Brain microvascular endothelial cell (primary cell): ENCODE data around the gene DYSF.

Experiments used
- DNase-seq: peaks from one replicate; pipeline ENCODE4 v3.0.0-alpha.2; 2020
- H3K27ac ChIP-seq: fragments of 250-450 bp; sonication (Bioruptor Pico); 2 replicates; pipeline ENCODE4 v1.5.1; 2020; ENCODE audit warnings: mild to moderate bottlenecking, moderate library complexity
- H3K27me3 ChIP-seq: fragments of 250-450 bp; sonication (Bioruptor Pico); replicated peaks from 2 replicates; pipeline ENCODE4 v1.5.1; 2020; ENCODE audit warnings: mild to moderate bottlenecking
- H3K36me3 ChIP-seq: fragments of 250-450 bp; sonication (Bioruptor Pico); replicated peaks from 2 replicates; pipeline ENCODE4 v1.5.1; 2020; ENCODE audit warnings: mild to moderate bottlenecking
- H3K4me3 ChIP-seq: 2 replicates; pipeline ENCODE4 v1.5.1; 2011; ENCODE audit warnings: low read depth, mild to moderate bottlenecking, control low read depth, low read length, moderate library complexity
- in situ Hi-C: cut with HindIII; loops from 2 replicates; pipeline ENCODE4 v1.10.0; 2017; ENCODE audit warnings: low sequenced_read_pairs, low pct_ligation_motif_present
- TF ChIP-seq, protein P1 (sequence below): IDR thresholded peaks from 2 replicates; pipeline ENCODE4 v1.5.1; 2011; ENCODE audit warnings: low read depth, mild to moderate bottlenecking, moderate library complexity, low read length, control low read depth, inconsistent platforms; ENCODE audit errors: missing control alignments

DYSF gene

GRCh38 chr2:71606244-71606643, 152.9 kb downstream of the DYSF start:
- Histone ChIP-seq H3K27me3 (no peaks in the 10 kb centered on the region), H3K4me3 (no peak overlapping the region), H3K36me3 (no peaks in the 10 kb centered on the region), H3K27ac (no peak overlapping the region)
- in situ Hi-C loops = no loop called here
- DNase-seq = no peak
- TF ChIP-seq, protein P1, sequence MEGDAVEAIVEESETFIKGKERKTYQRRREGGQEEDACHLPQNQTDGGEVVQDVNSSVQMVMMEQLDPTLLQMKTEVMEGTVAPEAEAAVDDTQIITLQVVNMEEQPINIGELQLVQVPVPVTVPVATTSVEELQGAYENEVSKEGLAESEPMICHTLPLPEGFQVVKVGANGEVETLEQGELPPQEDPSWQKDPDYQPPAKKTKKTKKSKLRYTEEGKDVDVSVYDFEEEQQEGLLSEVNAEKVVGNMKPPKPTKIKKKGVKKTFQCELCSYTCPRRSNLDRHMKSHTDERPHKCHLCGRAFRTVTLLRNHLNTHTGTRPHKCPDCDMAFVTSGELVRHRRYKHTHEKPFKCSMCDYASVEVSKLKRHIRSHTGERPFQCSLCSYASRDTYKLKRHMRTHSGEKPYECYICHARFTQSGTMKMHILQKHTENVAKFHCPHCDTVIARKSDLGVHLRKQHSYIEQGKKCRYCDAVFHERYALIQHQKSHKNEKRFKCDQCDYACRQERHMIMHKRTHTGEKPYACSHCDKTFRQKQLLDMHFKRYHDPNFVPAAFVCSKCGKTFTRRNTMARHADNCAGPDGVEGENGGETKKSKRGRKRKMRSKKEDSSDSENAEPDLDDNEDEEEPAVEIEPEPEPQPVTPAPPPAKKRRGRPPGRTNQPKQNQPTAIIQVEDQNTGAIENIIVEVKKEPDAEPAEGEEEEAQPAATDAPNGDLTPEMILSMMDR = no peak

DNA sequence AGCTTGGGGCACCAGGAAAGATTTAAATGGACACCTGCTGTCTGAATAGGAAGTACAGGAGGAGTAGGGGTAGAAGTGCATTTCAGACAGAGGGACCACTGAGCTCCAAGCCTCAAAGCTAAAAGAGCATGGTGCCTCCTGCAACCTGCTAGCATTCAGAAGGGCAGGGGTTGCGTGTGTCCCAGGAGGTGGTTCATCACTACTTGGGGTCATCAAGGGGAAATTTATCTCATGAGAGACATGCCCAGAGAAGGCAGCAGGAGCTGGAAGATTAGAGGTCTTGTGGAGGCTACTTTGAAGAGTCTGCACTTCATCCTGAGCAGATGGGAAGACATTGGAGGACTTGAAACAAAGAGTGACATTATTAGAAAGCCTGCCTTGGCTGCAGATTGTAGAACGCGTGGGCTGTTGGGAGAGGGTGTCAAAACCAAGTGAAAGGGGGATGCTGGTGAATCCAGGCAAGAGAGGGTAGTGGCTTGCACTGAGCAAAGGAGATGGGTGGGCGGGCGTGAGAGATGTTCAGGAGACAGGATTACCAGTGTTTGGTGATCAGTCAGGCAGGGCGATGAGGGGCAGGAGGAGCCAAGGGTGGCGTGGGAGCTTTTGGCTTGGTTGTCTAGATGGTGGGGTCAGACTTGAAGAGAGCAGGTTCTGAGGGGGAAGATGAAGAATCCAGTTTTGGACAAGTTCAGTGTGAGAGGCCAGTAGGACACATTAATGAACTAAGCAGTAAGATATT, 154.0 kb downstream of the DYSF start:
- H3K36me3 ChIP-seq = no peaks in the 10 kb centered on the region
- DNase-seq = no peak
- TF ChIP-seq, protein P1 = no peak

DNA sequence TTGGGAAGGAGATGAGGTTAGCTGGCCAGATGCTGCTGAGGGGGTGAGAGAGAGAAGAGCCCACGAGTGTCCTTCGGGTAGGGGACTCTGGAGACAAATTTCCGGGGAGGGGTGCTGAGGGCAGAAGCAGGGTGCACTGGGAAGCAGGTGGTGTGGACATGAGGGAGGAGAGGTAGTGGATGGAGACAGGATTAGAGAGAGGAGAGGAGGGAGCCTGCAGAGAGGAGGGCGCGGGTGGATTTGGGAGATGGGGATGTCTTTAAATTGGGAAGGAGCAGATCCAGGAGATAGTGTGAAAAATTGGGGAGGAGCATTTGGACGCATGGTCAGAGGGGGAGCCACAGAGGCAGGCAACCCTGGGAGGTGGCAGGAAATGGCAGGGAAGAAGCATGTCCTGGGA, 154.7 kb downstream of the DYSF start:
- Histone ChIP-seq H3K27ac (no peak overlapping the region), H3K4me3 (no peak overlapping the region), H3K36me3 (no peaks in the 10 kb centered on the region), H3K27me3 (no peaks in the 10 kb centered on the region)
- no peak for DNase-seq
- in situ Hi-C loops = no loop called here
- TF ChIP-seq, protein P1 = no peak

More for the DNA sequence above, 154.0 kb downstream of the DYSF start:
- Histone ChIP-seq H3K4me3 (no peak overlapping the region), H3K27ac (no peak overlapping the region), H3K27me3 (no peaks in the 10 kb centered on the region)
- in situ Hi-C loops = no loop called here

DNA sequence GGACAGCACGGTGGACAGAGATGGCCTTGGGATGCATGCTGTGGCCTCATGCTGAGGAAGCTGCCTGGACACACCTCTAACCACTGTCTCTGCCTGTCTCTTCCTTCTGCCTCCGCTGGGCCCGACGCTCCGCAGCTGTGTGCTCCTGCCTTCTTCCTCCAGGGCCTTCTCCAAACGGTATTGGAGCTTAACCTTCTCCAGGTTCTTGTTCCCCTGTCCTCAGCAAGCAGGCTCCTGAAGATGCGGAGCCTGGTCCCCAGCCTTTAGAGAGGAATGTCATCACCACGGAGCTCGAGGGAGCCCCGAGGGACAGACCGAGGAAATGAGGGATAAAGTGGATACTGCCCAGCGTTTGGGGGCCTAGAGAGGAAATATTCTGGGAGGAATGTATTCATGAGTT, 155.1 kb downstream of the DYSF start:
- TF ChIP-seq, protein P1 = no peak
- no peak overlapping the region for H3K27ac ChIP-seq
- no peaks in the 10 kb centered on the region for H3K36me3 ChIP-seq
- no peaks in the 10 kb centered on the region for H3K27me3 ChIP-seq
- no peak for DNase-seq
- no peak overlapping the region for H3K4me3 ChIP-seq
- in situ Hi-C loops = no loop called here

GRCh38 chr2:71609029-71609428, 155.7 kb downstream of the DYSF start:
- TF ChIP-seq, protein P1 = no peak
- no peak overlapping the region for H3K27ac ChIP-seq
- DNase-seq = no peak
- in situ Hi-C loops = no loop called here
- H3K36me3 ChIP-seq = no peaks in the 10 kb centered on the region
- H3K27me3 ChIP-seq = no peaks in the 10 kb centered on the region
- no peak overlapping the region for H3K4me3 ChIP-seq

DNA sequence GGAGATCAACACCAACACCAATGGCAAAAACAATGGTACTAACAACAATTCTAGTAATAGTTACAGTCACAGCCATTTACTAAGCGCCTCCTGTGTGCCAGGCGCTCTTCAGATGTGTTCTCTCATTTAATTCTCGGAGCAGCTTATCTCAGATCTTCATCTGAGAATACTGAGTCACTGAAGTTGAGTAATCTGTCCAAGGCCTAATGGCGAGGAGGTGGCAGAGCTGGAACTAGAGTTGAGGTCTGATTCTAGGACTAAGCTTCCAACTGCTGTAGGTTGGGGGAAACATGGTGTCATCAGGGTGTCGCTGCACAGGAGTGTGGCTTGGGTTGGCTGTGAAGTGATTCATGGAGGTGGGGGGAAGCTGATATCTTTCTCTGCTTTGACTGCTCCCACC, 156.1 kb downstream of the DYSF start:
- Histone ChIP-seq H3K36me3 (no peaks in the 10 kb centered on the region), H3K4me3 (no peak overlapping the region), H3K27ac (no peak overlapping the region), H3K27me3 (no peaks in the 10 kb centered on the region)
- peak; percentile 53 for DNase-seq
- in situ Hi-C loops = no loop called here
- TF ChIP-seq, protein P1 = no peak
